Fibroblast of mammary gland (primary cell): Measurements from ENCODE around the gene USP22.

Experiments
- DNase-seq: peaks from one replicate; pipeline ENCODE4 v3.0.0-alpha.2; 2010; ENCODE audit warnings: low read depth
- H3K4me3 ChIP-seq: 2 replicates; pipeline ENCODE4 v1.5.1; 2011; ENCODE audit warnings: low read depth, mild to moderate bottlenecking, low read length, moderate library complexity; ENCODE audit not compliant: control insufficient read depth
- CTCF ChIP-seq: conservative IDR thresholded peaks from 2 replicates; pipeline ENCODE4 v1.5.1; 2011; ENCODE audit warnings: low read depth, low read length, inconsistent platforms; ENCODE audit not compliant: control insufficient read depth, insufficient read depth

USP22 gene

GRCh38 chr17:20996724-20997615 lies 45.8 kb downstream of the USP22 start:
- DNase-seq, result no peak
- no peak overlapping the region for H3K4me3 ChIP-seq
- no peak for TF ChIP-seq CTCF

GRCh38 chr17:20995873-20996723 lies 46.7 kb downstream of the USP22 start:
- H3K4me3 ChIP-seq, result no peak overlapping the region
- DNase-seq, result no peak
- no peak for TF ChIP-seq CTCF

- no peak for DNase-seq
- no peak for TF ChIP-seq CTCF
These were observed 47.5 kb downstream of the USP22 start for GRCh38 chr17:20995164-20995872.

DNA sequence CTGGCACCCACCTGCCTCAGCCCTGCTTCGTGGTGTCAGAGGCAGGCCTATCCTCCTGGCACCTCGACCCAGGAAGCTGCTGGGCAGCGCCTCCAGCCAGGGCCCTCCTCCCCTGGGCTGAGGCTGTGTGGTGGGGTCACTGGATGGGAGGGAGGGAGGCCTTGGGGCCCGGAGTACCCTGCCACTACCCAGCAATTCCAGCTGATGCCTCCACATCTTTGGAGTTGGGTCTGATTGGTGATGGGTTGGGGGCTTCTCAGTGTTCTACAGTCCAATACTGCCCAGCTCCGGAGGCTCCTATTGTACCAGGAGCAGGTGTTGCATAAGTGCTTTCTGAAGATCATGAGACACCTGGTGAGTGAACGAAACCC lies 48.0 kb downstream of the USP22 start:
- TF ChIP-seq CTCF, result no peak
- no peak for DNase-seq
- no peak overlapping the region for H3K4me3 ChIP-seq

More at GRCh38 chr17:20995164-20995872, 47.5 kb downstream of the USP22 start:
- no peak overlapping the region for H3K4me3 ChIP-seq

DNA sequence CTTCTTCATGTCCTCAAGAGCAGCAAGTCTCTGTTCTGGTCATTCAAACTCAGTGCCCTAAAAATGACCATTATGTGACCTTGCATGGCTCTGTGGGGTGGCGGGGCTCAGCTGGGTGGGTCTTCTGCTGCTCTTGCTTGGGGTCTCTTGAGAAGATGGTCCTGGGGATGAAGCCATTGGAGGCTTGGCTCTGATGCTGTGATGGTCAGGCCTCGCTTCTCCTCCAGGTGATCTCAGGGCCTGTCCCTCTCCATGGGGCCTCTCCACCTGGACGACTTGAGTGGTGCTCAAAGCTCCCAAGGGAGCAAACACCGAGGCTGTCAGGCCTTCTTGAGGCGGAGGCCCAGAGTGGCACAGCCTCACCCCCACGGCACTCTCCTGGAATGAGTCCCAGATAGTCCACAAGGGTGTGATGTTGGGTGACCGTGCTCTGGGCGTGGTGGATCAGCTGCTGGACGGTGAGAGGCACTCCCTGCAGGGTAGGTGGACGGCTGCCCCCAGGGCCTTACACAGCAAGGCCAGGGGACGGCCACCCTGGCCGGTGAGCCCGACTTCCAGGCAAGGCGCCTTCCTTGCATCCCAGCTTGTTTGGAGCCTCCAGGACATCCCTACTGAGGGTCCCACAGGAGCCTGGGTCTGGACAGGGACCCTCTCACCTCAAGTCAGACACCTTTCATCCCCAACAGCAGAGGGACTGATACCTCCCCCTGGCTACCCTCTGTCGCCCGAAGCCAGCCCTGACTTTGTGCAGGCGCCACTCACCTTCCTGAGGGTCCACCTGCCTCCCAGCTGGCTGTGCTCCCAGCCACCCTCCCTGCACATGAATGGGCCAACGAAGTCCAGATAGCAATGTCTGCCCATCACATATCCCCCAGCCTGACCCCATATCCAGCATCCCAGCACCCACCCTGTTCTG lies 48.7 kb downstream of the USP22 start:
- no peak overlapping the region for H3K4me3 ChIP-seq
- DNase-seq, result no peak
- no peak for TF ChIP-seq CTCF
